Progenitor cell of endocrine pancreas (in vitro differentiated cells): ENCODE results near the gene IGFL3. TPM values are rescaled to one million over a fixed set of nuclear protein-coding genes. Genes with fewer than 3 reads are reported as not detected.
"Not testable (repeated sequence)": the region's sequence is repeated elsewhere in the genome, so short reads cannot be mapped to it uniquely, and the experiment has no call there.

Source experiments
- DNase-seq: peaks from one replicate; pipeline ENCODE4 v3.0.0; 2021; ENCODE audit warnings: low spot score; ENCODE audit not compliant: unreplicated experiment
- H3K27ac Mint-ChIP-seq: 2 replicates; pipeline ENCODE4 v1.8.0; 2021; ENCODE audit warnings: mild to moderate bottlenecking, moderate library complexity, mixed read lengths
- H3K27me3 Mint-ChIP-seq: 2 replicates; pipeline ENCODE4 v1.8.0; 2021; ENCODE audit warnings: mixed read lengths
- H3K36me3 Mint-ChIP-seq: 2 replicates; pipeline ENCODE4 v1.8.0; 2022; ENCODE audit warnings: mixed read lengths; ENCODE audit not compliant: insufficient read depth
- H3K4me1 Mint-ChIP-seq: 2 replicates; pipeline ENCODE4 v1.8.0; 2021; ENCODE audit warnings: low read depth, mixed read lengths
- H3K4me3 Mint-ChIP-seq: 2 replicates; pipeline ENCODE4 v1.8.0; 2021; ENCODE audit warnings: low read depth, mild to moderate bottlenecking, moderate library complexity, mixed read lengths
- H3K9me3 Mint-ChIP-seq: 2 replicates; pipeline ENCODE4 v1.8.0; 2021; ENCODE audit warnings: low read depth, mixed read lengths
- long read RNA-seq: library from polyadenylated mRNA; unstranded; transcript quantifications from one replicate; pipeline ENCODE4 v2.0.0, GENCODE V29; 2020
- total RNA-seq: library from RNA; stranded (reverse); gene quantifications from 2 replicates; pipeline ENCODE4 v1.2.1, GENCODE V29; 2021
- TF ChIP-seq, protein P1 (sequence below): fragments of 200-600 bp; sonication (generic); IDR thresholded peaks from one replicate; pipeline ENCODE4 v1.5.0; 2021; ENCODE audit warnings: antibody characterized with exemption, mild to moderate bottlenecking; ENCODE audit not compliant: unreplicated experiment

Gene IGFL3
- not detected in 2 replicates for total RNA-seq
- long read RNA-seq, result 0 reads

DNA sequence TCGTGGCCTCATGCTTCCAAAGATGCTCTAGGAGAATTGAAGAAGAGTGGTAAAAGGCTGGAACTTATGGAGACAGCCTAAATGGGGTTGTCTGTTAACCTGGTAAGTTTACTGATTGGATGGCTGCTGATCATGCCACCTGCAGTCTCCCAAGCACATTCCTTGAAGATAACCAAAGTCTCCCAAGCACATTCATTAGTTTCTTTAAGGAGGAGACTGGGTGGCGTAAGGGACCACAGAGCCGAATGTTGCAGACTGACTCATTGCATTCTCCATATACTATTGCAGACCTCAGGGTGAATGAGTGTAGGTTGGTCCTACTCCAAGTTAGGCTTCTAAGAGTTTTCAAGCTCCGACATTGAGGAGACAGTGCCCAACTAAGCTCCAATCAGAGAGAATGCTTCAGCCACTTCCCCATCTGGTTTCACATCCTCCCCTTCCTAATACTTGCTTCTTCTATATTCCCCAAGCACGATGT is at the start of gene IGFL3:
TSS of gene IGFL3 (minus strand) at position 51 of the 478 bp plus-strand sequence. CDS start at position 12, 39 bp downstream.
- DNase-seq, result no peak
- no peaks in the 10 kb centered on the region for H3K36me3 Mint-ChIP-seq
- TF ChIP-seq, protein P1, sequence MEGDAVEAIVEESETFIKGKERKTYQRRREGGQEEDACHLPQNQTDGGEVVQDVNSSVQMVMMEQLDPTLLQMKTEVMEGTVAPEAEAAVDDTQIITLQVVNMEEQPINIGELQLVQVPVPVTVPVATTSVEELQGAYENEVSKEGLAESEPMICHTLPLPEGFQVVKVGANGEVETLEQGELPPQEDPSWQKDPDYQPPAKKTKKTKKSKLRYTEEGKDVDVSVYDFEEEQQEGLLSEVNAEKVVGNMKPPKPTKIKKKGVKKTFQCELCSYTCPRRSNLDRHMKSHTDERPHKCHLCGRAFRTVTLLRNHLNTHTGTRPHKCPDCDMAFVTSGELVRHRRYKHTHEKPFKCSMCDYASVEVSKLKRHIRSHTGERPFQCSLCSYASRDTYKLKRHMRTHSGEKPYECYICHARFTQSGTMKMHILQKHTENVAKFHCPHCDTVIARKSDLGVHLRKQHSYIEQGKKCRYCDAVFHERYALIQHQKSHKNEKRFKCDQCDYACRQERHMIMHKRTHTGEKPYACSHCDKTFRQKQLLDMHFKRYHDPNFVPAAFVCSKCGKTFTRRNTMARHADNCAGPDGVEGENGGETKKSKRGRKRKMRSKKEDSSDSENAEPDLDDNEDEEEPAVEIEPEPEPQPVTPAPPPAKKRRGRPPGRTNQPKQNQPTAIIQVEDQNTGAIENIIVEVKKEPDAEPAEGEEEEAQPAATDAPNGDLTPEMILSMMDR, result no peak
- H3K4me3 Mint-ChIP-seq, result no peak within 1 kb of the TSS
- no peak within 1 kb of the TSS for H3K27ac Mint-ChIP-seq
- H3K9me3 Mint-ChIP-seq, result peaks cover 13% of the 10 kb centered on the region
- H3K4me1 Mint-ChIP-seq, result peaks cover 8% of the 10 kb centered on the region
- peaks cover 7% of the 10 kb centered on the region for H3K27me3 Mint-ChIP-seq

DNA sequence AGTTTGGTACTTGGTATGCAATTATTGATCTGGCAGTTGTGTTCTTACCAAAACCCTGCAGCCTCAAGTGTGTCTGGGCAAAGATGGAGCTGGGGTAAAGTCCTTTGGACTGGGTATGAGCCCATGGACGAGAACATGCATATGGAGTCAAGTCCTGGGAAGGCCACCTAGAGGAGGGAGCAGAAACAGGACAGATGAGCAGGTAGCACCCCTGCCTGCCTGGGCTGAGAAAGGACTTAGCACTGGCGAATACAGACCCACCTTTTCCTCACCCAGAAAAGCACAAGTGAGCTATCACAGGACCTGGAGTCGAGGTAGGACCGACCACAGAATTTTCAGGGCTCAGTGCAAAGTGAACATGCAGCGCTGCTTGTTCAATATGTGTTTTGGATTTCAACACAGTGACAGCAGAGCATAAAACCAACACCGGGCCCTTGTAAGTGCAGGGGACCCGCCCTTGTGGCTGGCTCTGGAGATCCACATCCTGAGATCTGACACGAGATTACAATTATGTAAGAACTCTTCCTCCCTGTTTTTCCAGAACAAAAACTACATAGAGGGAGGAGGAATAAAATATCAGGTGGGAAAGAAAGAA is 49.5 kb upstream of the IGFL3 start:
- Mint-ChIP-seq H3K4me1 (peaks cover 6% of the 10 kb centered on the region), H3K9me3 (peaks cover 6% of the 10 kb centered on the region), H3K36me3 (peaks cover 3% of the 10 kb centered on the region), H3K27ac (no peak overlapping the region), H3K4me3 (no peak overlapping the region), H3K27me3 (peaks cover 5% of the 10 kb centered on the region)
- no peak for DNase-seq
- TF ChIP-seq, protein P1, result no peak

DNA sequence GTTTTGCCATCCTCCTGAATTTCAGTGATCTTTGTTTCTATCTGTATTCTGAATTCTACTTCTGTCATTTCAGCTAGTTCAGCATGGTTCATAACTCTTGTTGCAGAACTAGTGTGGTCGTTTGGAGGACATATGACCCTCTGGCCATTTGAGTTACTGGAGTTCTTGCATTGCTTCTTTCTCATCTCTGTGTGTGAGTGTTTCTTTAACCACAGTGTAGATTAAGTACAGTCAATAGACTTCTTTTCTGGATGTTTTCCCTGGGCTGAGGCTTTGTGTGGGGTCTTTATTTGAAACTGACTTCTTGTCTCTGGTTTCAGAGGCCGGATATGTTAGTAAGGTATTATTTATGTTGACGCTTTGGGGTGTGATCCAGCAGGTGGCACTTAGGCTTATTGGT is 38.2 kb upstream of the IGFL3 start:
- H3K9me3 Mint-ChIP-seq, result peaks cover 29% of the 10 kb centered on the region
- peaks cover 5% of the 10 kb centered on the region for H3K4me1 Mint-ChIP-seq
- no peak overlapping the region for H3K27ac Mint-ChIP-seq
- TF ChIP-seq, protein P1, result no peak
- no peak for DNase-seq
- H3K27me3 Mint-ChIP-seq, result no peaks in the 10 kb centered on the region
- peaks cover 2% of the 10 kb centered on the region for H3K36me3 Mint-ChIP-seq
- no peak overlapping the region for H3K4me3 Mint-ChIP-seq

DNA sequence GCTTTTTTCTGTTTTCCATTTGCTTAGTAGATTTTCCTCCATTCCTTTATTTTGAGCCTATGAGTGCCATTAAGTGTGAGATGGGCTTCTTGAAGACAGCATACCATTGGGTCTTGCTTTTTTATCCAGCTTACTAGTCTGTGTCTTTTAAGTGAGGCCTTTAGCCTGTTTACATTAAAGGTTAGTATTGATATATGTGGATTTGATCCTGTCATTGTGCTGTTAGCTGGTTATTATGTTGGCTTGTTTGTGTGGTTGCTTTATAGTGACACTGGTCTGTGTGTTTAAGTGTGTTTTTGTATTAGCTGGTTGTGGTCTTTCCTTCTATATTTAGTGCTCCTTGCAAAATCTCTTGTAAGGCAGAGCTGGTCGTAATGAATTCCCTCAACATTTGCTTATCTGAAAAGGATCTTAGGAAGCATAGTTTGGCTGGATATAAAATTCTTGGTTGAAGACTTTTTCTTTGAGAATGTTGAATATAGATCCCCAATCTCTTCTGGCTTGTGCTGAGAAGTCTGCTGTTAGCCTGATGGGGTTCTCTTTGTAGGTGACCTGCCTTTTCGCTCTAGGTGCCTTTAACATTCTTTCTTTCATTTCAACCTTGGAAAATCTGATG is 37.3 kb upstream of the IGFL3 start:
- H3K36me3 Mint-ChIP-seq, H3K4me1 Mint-ChIP-seq, DNase-seq, H3K27me3 Mint-ChIP-seq, H3K27ac Mint-ChIP-seq, H3K4me3 Mint-ChIP-seq: not testable (repeated sequence)
- peaks cover 29% of the 10 kb centered on the region for H3K9me3 Mint-ChIP-seq

DNA sequence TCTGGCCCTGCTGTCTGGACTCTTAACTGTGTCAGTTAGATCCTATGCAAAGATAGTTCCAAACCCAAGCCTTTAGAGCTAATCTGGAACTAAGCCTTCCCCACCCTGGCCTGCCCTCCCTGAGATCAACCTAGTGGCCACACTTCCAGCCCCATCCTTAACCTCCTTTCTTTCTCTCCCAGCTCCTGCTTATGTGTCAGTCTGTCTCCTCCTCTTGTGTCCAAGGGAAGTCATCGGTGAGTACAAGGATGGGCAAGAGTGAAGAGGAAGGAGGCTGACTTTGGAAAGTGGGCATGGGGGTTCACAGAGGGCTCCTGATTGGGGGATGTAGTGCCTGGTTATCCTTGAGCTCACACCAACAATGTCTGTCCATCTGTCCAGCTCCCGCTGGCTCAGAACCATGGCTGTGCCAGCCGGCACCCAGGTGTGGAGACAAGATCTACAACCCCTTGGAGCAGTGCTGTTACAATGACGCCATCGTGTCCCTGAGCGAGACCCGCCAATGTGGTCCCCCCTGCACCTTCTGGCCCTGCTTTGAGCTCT is 35.8 kb upstream of the IGFL3 start:
- H3K4me3 Mint-ChIP-seq, result no peak overlapping the region
- H3K27ac Mint-ChIP-seq, result no peak overlapping the region

More for the DNA sequence above, 35.8 kb upstream of the IGFL3 start:
- Mint-ChIP-seq H3K9me3 (peaks cover 25% of the 10 kb centered on the region), H3K27me3 (no peaks in the 10 kb centered on the region), H3K4me1 (peaks cover 5% of the 10 kb centered on the region), H3K36me3 (peaks cover 2% of the 10 kb centered on the region)
- TF ChIP-seq, protein P1, result no peak
- no peak for DNase-seq
